ENCODE data around the gene RAF1.

DNA sequence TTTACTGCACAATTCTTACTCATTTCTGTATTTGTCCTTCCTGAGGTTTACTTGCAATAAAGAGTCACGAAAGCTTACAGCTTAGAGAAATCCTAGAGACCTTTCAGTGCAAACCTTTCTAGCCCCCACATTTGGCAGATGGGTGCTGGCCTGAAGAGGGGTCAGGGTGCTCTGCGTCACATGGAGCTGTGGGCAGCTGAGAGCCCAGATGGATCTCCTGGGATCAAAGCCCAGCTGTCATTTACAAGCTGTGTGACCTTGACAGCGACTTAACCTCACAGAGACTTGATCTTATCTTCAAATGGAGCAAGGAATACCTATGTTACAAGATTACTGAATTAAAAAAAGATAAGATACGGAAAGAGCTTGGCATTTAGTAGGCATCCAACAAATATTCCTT is 24.0 kb upstream of the RAF1 start:
- TF ChIP-seq CTCF (conservative IDR thresholded peaks at IDR 0.05 in 1 of 2, IDR thresholded peaks at IDR 0.05 in 1 of 2; ENCODE audit: low read depth in 1 of 2, low read length in 2 of 2) (no peak), EZH2 (IDR thresholded peaks at IDR 0.05; ENCODE audit: low read length, missing control alignments) (no peak)

Data from fibroblast of lung (primary cell).